ENCODE results near the gene TMEM54.
A peak's percentile ranks its signal among the peaks of the same experiment; 100 is the strongest.

The TMEM54 gene

GRCh38 chr1:32900956-32901822 is at the start of gene TMEM54:
Gene TMEM54 (minus strand): TSS chr1:32901389. CDS start chr1:32901238, 151 bp downstream.
- DNase-seq (ENCODE audit: low read depth) = no peak

GRCh38 chr1:32949519-32949918 is 48.3 kb upstream of the TMEM54 start:
- no peak for DNase-seq (ENCODE audit: low read depth)

GRCh38 chr1:32948905-32949304 is 47.7 kb upstream of the TMEM54 start:
- no peak for DNase-seq (ENCODE audit: low read depth)

GRCh38 chr1:32948390-32948722 is 47.2 kb upstream of the TMEM54 start:
- no peak for DNase-seq (ENCODE audit: low read depth)

GRCh38 chr1:32947669-32948389 is 46.6 kb upstream of the TMEM54 start:
- no peak for DNase-seq (ENCODE audit: low read depth)

- no peak for DNase-seq (ENCODE audit: low read depth)
Measured at GRCh38 chr1:32946413-32946812, 45.2 kb upstream of the TMEM54 start.

GRCh38 chr1:32944180-32944579 is 43.0 kb upstream of the TMEM54 start:
- no peak for DNase-seq (ENCODE audit: low read depth)

GRCh38 chr1:32939655-32940371 is 38.6 kb upstream of the TMEM54 start:
- peak; percentile 92 for DNase-seq (ENCODE audit: low read depth)

GRCh38 chr1:32937061-32937460 is 35.9 kb upstream of the TMEM54 start:
- no peak for DNase-seq (ENCODE audit: low read depth)

- DNase-seq (ENCODE audit: low read depth) = no peak
Measured at GRCh38 chr1:32934535-32934934, 33.3 kb upstream of the TMEM54 start.

GRCh38 chr1:32933742-32934322 is 32.6 kb upstream of the TMEM54 start:
- peak; percentile 29 for DNase-seq (ENCODE audit: low read depth)

GRCh38 chr1:32931760-32932159 is 30.6 kb upstream of the TMEM54 start:
- no peak for DNase-seq (ENCODE audit: low read depth)

GRCh38 chr1:32929366-32929765 is 28.2 kb upstream of the TMEM54 start:
- no peak for DNase-seq (ENCODE audit: low read depth)

- DNase-seq (ENCODE audit: low read depth) = no peak
Measured at GRCh38 chr1:32928715-32929114, 27.5 kb upstream of the TMEM54 start.

GRCh38 chr1:32928285-32928684 is 27.1 kb upstream of the TMEM54 start:
- no peak for DNase-seq (ENCODE audit: low read depth)

GRCh38 chr1:32927441-32927840 is 26.3 kb upstream of the TMEM54 start:
- DNase-seq (ENCODE audit: low read depth) = no peak

GRCh38 chr1:32926562-32926961 is 25.4 kb upstream of the TMEM54 start:
- no peak for DNase-seq (ENCODE audit: low read depth)

- DNase-seq (ENCODE audit: low read depth) = peak; percentile 32
Measured at GRCh38 chr1:32925403-32926162, 24.4 kb upstream of the TMEM54 start.

- DNase-seq (ENCODE audit: low read depth) = no peak
Measured at GRCh38 chr1:32924881-32925344, 23.7 kb upstream of the TMEM54 start.

GRCh38 chr1:32920833-32921232 is 19.6 kb upstream of the TMEM54 start:
- no peak for DNase-seq (ENCODE audit: low read depth)

All from iris pigment epithelial cell (primary cell).